Thoracic aorta (tissue), 2 donors: ENCODE measurements around the gene GPR160. TPM values are rescaled to one million over a fixed set of nuclear protein-coding genes. Genes with fewer than 3 reads are reported as not detected.

Source experiments
- ATAC-seq: fragments of 150-250 bp; one replicate; pipeline ENCODE4 v1.8.0; 2017; ENCODE audit warnings: low read depth; ENCODE audit not compliant: insufficient number of reproducible peaks, low FRiP score
- DNase-seq: peaks from one replicate; pipeline ENCODE4 v3.0.0-alpha.2; 2020; ENCODE audit warnings: low spot score
- H3K27ac ChIP-seq, 2 donors: fragments of 200-600 bp; sonication (generic); 1 replicate in 1 of 2; 2 replicates in 1 of 2; pipeline ENCODE4 v1.5.1; 2016; ENCODE audit warnings: mild to moderate bottlenecking in 2 of 2, moderate library complexity in 2 of 2
- H3K27me3 ChIP-seq: fragments of 200-600 bp; sonication (generic); replicated peaks from 2 replicates; pipeline ENCODE4 v1.6.0; 2016; ENCODE audit warnings: mild to moderate bottlenecking; ENCODE audit not compliant: insufficient read depth
- H3K36me3 ChIP-seq: fragments of 200-600 bp; sonication (generic); one replicate; pipeline ENCODE4 v1.5.1; 2016
- H3K4me1 ChIP-seq, 2 donors: fragments of 200-600 bp; sonication (generic); 1 replicate in 1 of 2; 2 replicates in 1 of 2; pipeline versions ENCODE4 v1.5.1 to v1.6.0; 2016; ENCODE audit warnings: low read depth in 2 of 2, mild to moderate bottlenecking in 1 of 2; ENCODE audit not compliant: control insufficient read depth in 1 of 2
- H3K4me3 ChIP-seq: fragments of 200-600 bp; sonication (generic); 2 replicates; pipeline ENCODE4 v1.5.1; 2016; ENCODE audit warnings: mild to moderate bottlenecking
- H3K9me3 ChIP-seq: fragments of 200-600 bp; sonication (generic); 2 replicates; pipeline ENCODE4 v1.5.1; 2016
- CTCF ChIP-seq: fragments of 200-600 bp; sonication (generic); IDR thresholded peaks from one replicate; pipeline ENCODE4 v1.5.1; 2019; ENCODE audit warnings: antibody characterized with exemption
- total RNA-seq, 2 donors: library from RNA; depleted of rRNA; stranded (reverse); fragments of >200 nt; gene quantifications; one replicate each; pipeline versions ENCODE4 v1.1.0 to v1.2.3, GENCODE V29; 2016

The GPR160 gene
- total RNA-seq, 2 donors from 2014 or later = 2.2 to 2.3 TPM

GRCh38 chr3:170049146-170050000 lies 11.6 kb downstream of the GPR160 start:
- Histone ChIP-seq H3K9me3 (no peaks in the 10 kb centered on the region), H3K4me3 (no peak overlapping the region), H3K36me3 (no peaks in the 10 kb centered on the region), H3K27me3 (no peaks in the 10 kb centered on the region), H3K4me1 (no peaks in the 10 kb centered on the region), H3K27ac (no peak overlapping the region)
- ATAC-seq = no peak
- no peak for DNase-seq
- TF ChIP-seq CTCF = no peak

GRCh38 chr3:170050753-170051152 lies 13.0 kb downstream of the GPR160 start:
- no peak for TF ChIP-seq CTCF
- H3K36me3 ChIP-seq = no peaks in the 10 kb centered on the region
- H3K4me1 ChIP-seq = no peaks in the 10 kb centered on the region
- H3K27me3 ChIP-seq = no peaks in the 10 kb centered on the region
- H3K27ac ChIP-seq = no peak overlapping the region
- DNase-seq = no peak
- H3K4me3 ChIP-seq = no peak overlapping the region
- no peaks in the 10 kb centered on the region for H3K9me3 ChIP-seq
- ATAC-seq = no peak

GRCh38 chr3:170052398-170052797 lies 14.6 kb downstream of the GPR160 start:
- H3K4me1 ChIP-seq = no peaks in the 10 kb centered on the region

GRCh38 chr3:170054204-170054603 lies 16.4 kb downstream of the GPR160 start:
- TF ChIP-seq CTCF = no peak
- no peak for ATAC-seq

More at GRCh38 chr3:170052398-170052797, 14.6 kb downstream of the GPR160 start:
- H3K4me3 ChIP-seq = no peak overlapping the region
- H3K27ac ChIP-seq = no peak overlapping the region
- no peaks in the 10 kb centered on the region for H3K27me3 ChIP-seq
- DNase-seq = no peak
- no peak for ATAC-seq
- no peaks in the 10 kb centered on the region for H3K9me3 ChIP-seq
- H3K36me3 ChIP-seq = no peaks in the 10 kb centered on the region
- no peak for TF ChIP-seq CTCF

GRCh38 chr3:170055209-170055608 lies 17.4 kb downstream of the GPR160 start:
- Histone ChIP-seq H3K4me1 (no peaks in the 10 kb centered on the region), H3K36me3 (no peaks in the 10 kb centered on the region), H3K27ac (no peak overlapping the region), H3K4me3 (no peak overlapping the region), H3K27me3 (no peaks in the 10 kb centered on the region), H3K9me3 (no peaks in the 10 kb centered on the region)
- TF ChIP-seq CTCF = no peak
- ATAC-seq = no peak
- DNase-seq = no peak

More at GRCh38 chr3:170054204-170054603, 16.4 kb downstream of the GPR160 start:
- H3K36me3 ChIP-seq = no peaks in the 10 kb centered on the region
- no peak for DNase-seq
- H3K27me3 ChIP-seq = no peaks in the 10 kb centered on the region
- H3K27ac ChIP-seq = no peak overlapping the region
- H3K4me1 ChIP-seq = no peaks in the 10 kb centered on the region
- H3K4me3 ChIP-seq = no peak overlapping the region
- H3K9me3 ChIP-seq = no peaks in the 10 kb centered on the region
